GM08714 (cell line): ENCODE data around the gene ULBP1.
"Not testable (repeated sequence)": the region's sequence is repeated elsewhere in the genome, so short reads cannot be mapped to it uniquely, and the experiment has no call there.

Source experiments
- H3K4me3 ChIP-seq: fragments of 200-500 bp; sonication (Bioruptor generic); 2 replicates; pipeline ENCODE4 v1.5.1; 2014; ENCODE audit warnings: mild to moderate bottlenecking, low read length, inconsistent platforms
- ZNF274 ChIP-seq: IDR thresholded peaks from 2 replicates; pipeline ENCODE4 v1.6.1; 2012; ENCODE audit warnings: mild to moderate bottlenecking, low read depth, low read length

Gene ULBP1

DNA sequence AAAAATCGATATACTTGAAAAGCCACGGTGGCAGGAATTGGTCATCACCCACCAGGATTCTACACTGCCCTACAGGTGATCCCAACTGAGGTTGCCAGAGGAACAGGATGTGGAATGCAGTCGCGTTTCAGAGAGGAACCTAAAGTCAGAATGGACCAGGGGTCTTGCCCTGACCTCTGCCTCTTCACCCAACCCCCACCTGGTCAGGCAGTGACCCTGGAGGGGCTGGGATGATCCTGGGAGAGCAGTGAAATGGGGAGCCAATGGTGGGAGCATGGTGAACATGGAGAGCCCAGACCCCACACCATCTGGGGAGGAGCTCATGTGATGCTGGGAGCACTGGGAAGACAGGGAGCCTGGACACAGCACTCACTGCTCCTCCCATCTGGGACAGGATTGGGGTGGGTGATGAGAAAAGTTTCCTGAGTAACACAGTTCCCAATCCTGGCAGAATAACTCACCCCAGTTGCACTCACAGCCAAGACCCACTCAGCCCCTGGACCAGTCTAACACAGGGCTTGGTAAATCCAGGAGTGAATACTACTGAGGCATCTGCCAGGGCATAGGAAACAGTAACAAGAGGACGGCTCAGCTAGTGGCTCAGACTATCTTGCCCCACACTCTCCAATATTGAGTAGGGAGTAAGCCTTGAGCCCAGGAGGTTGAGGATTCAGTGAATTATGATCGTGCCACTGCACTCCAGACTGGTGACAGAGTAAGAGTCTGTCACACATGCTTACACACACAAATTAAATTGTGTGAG lies 23.7 kb upstream of the ULBP1 start:
- H3K4me3 ChIP-seq: no peak overlapping the region
- TF ChIP-seq ZNF274: no peak

DNA sequence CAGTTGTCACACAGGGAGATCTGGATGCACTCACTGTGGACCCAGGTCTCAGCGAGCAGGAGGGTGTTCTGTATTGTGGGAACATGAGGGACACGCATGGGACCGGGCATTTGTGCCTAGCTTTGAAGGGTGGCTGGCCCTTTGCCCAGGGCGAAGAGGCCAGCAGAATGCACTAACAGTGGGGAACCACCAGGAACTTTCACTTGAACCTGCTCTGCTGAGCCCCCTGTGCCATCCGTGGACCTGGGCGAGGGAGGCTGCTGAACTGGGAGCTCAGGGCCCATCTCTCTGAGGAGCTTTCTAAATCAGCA lies 23.1 kb upstream of the ULBP1 start:
- H3K4me3 ChIP-seq: no peak overlapping the region
- TF ChIP-seq ZNF274: no peak

DNA sequence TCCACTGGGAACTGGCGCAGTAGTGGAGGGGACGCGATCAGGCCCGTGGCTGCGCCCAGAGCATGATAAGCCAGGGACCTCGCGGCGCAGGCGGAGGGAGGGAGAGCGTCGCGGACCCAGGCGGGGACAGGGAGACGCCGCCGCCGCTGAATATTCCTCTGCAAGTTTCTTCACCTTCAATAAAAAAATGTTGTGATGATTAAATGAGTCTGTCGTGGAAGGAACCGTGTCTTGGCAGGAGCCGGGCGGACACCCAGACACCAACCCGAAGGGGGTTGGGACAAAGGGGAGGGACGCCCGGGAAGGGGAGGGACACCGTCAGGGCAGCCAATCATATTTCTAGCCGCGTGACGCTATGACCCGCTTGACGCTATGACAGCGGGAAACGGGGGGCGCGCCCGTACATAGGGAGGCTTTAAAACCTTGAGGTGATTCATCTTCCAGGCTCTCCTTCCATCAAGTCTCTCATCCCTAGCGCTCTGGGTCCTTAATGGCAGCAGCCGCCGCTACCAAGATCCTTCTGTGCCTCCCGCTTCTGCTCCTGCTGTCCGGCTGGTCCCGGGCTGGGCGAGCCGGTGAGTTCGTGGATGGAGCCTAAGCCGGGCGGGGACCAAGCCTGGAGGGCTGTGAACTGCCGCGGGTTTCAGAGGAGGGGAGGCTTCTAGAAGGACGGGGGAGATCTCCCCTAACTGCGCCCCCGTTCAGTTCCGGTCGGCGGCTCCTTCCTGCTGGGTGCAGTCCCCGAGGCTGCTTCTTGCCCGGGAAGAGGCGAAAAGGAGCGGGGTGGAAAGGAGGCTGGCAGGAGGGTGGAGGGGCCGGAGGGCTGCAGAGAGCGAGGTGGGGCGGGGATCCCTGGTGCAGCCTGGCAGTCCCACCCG lies 21.9 kb upstream of the ULBP1 start, which contains the start of gene ULBP2:
Gene ULBP2 (plus strand): TSS at position 432 of the 878 bp plus-strand sequence. CDS start 59 bp downstream, at position 491.
- peak within 1 kb of the TSS; percentile 9 for H3K4me3 ChIP-seq
- TF ChIP-seq ZNF274: no peak

DNA sequence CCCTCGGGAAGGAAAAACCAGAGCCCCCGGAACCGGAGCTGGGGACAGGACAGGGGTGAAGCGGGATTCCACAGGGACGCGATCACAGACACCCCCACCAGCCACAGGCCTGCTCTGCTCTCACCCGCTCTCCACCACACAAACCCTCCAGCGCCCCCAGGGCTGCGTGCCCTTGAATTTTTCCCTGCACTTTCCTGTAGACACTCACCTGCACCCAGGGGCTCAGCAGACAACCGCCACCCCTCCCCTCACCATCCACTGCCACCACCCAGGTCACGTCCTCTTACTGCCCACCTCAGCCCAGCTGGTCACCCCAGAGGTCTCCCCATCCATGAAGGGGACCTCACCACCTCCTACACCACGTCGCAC lies 21.3 kb upstream of the ULBP1 start:
- no peak for TF ChIP-seq ZNF274
- H3K4me3 ChIP-seq: no peak overlapping the region

- not testable (repeated sequence) for H3K4me3 ChIP-seq
These were observed 20.4 kb upstream of the ULBP1 start for GRCh38 chr6:149943321-149943720.

GRCh38 chr6:149945276-149945675 lies 18.5 kb upstream of the ULBP1 start:
- H3K4me3 ChIP-seq: not testable (repeated sequence)

DNA sequence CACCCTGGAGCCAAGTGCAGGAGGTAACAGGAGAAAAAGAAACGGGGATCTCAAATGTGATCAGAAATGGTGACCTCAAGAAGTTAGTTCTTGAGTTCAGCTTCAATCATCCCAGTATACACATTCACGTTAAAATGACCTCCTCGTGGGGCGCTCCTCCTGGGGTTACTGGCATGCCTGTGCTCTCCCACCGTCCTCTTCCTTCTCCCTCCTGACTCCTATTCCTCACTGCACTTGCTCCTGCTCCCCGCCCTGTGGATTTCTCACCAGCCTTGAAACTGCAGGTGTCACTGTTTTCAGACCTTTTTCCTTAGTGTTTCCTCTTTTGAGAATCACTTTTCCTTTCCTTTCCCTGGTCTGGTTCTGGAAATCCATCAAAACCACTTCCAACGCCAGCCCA lies 17.1 kb upstream of the ULBP1 start:
- H3K4me3 ChIP-seq: not testable (repeated sequence)

GRCh38 chr6:149947533-149947932 lies 16.2 kb upstream of the ULBP1 start:
- H3K4me3 ChIP-seq: not testable (repeated sequence)

- TF ChIP-seq ZNF274: no peak
- no peak overlapping the region for H3K4me3 ChIP-seq
These were observed 15.7 kb upstream of the ULBP1 start for GRCh38 chr6:149948011-149948410.

DNA sequence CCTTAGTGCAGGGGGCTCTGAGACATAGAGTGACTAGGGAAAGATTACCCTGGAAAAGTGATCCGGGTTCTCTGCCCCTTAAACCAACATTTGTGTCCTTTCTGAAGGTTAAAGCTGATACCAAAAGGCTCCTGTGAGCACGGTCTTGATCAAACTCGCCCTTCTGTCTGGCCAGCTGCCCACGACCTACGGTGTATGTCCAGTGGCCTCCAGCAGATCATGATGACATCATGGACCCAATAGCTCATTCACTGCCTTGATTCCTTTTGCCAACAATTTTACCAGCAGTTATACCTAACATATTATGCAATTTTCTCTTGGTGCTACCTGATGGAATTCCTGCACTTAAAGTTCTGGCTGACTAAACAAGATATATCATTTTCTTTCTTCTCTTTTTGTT lies 15.1 kb upstream of the ULBP1 start:
- TF ChIP-seq ZNF274: no peak

DNA sequence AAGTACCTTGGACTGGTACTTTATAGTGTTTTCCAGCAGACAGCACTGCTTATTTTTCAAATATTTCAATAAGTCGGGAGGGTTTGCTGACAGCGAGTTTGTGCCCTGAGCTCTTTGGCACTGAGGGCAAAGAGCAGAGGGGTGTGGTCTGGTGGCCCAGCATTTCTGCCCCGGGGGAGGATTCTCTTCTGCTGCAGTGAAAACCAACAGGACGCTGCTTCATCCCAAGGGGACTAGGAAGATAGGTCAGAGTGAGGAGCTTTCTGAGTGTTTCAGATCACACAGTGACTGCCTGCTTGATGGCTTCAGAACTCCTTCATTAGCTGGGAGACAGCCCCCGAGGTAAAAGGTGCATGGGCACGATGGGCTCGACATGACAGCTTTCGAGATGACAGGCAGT lies 13.3 kb upstream of the ULBP1 start:
- no peak for TF ChIP-seq ZNF274

More for the DNA sequence above, 15.1 kb upstream of the ULBP1 start:
- H3K4me3 ChIP-seq: no peak overlapping the region

GRCh38 chr6:149951096-149951495 lies 12.6 kb upstream of the ULBP1 start:
- no peak for TF ChIP-seq ZNF274
- no peak overlapping the region for H3K4me3 ChIP-seq

More for the DNA sequence above, 13.3 kb upstream of the ULBP1 start:
- no peak overlapping the region for H3K4me3 ChIP-seq

- no peak for TF ChIP-seq ZNF274
These were observed 12.1 kb upstream of the ULBP1 start for GRCh38 chr6:149951626-149952025.

DNA sequence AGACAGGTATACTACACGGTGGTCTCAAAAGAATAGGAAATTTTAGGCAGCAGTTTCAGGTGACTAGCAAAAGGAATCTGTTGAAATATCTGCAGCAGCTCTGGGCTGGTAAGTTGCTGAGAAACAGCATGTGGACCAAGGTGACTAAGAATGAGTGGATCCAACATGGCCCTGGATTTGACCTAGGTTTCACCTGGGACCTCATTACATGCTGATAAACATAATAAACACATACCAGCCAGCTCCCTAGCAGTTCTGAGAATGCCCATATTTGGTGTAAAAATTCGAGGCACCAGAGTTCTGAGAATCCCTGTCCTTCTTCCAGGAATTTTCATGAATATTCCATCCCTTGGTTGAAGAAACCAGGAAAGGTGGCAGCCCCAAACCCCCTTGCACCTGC lies 10.4 kb upstream of the ULBP1 start:
- H3K4me3 ChIP-seq: not testable (repeated sequence)

More at GRCh38 chr6:149951626-149952025, 12.1 kb upstream of the ULBP1 start:
- no peak overlapping the region for H3K4me3 ChIP-seq

- not testable (repeated sequence) for H3K4me3 ChIP-seq
These were observed 9.8 kb upstream of the ULBP1 start for GRCh38 chr6:149953934-149954327.

DNA sequence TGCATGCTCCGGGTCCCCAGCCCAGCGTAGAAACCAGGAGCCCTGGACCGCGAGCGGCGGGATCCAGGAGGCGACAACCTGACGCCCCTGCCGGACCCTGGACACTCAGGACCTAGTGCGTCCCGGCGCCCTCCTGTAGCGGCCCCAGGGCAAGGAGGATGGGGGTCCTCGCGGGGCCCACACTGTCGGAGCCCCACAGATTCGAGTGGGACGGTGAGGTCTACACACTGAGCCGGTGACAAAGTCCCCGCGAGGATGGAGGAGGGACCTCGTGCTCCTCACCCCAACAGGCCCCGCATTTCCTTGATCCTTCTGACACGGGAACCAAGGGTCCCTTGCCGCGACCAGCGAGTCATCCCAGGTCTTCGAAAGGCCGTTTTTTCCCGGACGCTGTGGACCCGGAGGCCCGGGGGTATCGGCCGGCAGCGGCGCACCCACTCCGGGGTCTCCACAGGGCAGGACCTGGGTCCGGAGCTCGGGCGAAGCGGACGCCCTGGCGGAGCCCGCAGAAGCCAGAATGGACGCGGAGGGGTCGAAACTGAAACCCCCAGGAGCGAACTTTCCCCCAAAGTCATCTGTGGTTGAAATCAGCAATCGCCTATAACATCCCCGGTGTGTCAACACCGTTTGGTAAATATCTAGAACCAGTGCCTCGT lies 9.3 kb upstream of the ULBP1 start:
- not testable (repeated sequence) for H3K4me3 ChIP-seq

GRCh38 chr6:149954984-149955653 lies 8.6 kb upstream of the ULBP1 start:
- not testable (repeated sequence) for H3K4me3 ChIP-seq

GRCh38 chr6:149955654-149956317 lies 8.0 kb upstream of the ULBP1 start:
- H3K4me3 ChIP-seq: not testable (repeated sequence)

DNA sequence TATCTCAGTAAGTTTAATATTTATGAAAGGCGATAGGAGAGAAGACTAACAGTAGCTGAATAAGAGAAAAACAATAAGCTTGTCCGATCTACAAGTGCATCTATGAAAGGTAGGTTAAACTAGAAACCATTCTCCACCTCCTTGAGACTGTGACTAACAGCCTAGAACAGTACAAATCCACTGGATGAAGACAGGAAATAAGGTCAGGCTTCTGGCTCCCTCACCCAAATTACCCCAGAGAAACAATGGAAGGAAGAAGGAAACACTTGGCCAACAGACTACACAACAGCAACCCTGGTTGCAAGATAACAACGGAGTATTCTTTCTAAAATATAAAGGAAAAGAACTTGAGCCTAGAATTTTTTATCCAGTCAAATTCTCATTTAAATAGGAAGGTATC lies 5.6 kb upstream of the ULBP1 start:
- not testable (repeated sequence) for H3K4me3 ChIP-seq

- H3K4me3 ChIP-seq: not testable (repeated sequence)
These were observed 3.9 kb upstream of the ULBP1 start for GRCh38 chr6:149959806-149960205.
